HepG2 (cell line): ENCODE measurements around the gene RBBP6. TPM values are rescaled to one million over a fixed set of nuclear protein-coding genes. Genes with fewer than 3 reads are reported as not detected.

ENCODE experiments used
- CREM ChIP-seq, 2 experiments: sonication (generic) in 1 of 2; formaldehyde crosslinking in 1 of 2; IDR thresholded peaks; 2 replicates each; pipeline versions ENCODE4 v1.4.0 to v1.6.1; 2016 to 2020; ENCODE audit warnings: antibody characterized with exemption in 1 of 2, mild to moderate bottlenecking in 1 of 2, missing genetic modification reagents in 1 of 2
- FOSL1 ChIP-seq: sonication (generic); formaldehyde crosslinking; IDR thresholded peaks from 2 replicates; pipeline ENCODE4 v1.9.0; 2021; ENCODE audit warnings: missing genetic modification reagents, borderline replicate concordance
- IRF2 ChIP-seq: IDR thresholded peaks from 2 replicates; pipeline ENCODE4 v1.6.1; 2018; ENCODE audit warnings: missing genetic modification reagents, missing compliant biosample characterization
- JUN ChIP-seq: sonication (generic); formaldehyde crosslinking; IDR thresholded peaks from 2 replicates; pipeline ENCODE4 v1.4.0; 2020; ENCODE audit warnings: mild to moderate bottlenecking, missing genetic modification reagents
- KLF16 ChIP-seq, 2 experiments: sonication (generic) in 1 of 2; formaldehyde crosslinking in 1 of 2; IDR thresholded peaks; 2 replicates each; pipeline versions ENCODE4 v1.6.1 to v1.8.0; 2016 to 2023; ENCODE audit warnings: missing genetic modification reagents in 2 of 2, missing compliant biosample characterization in 1 of 2
- NCOA1 ChIP-seq: sonication (generic); formaldehyde crosslinking; IDR thresholded peaks from 2 replicates; pipeline ENCODE4 v1.9.0; 2021; ENCODE audit warnings: missing genetic modification reagents
- NFATC3 ChIP-seq: sonication (generic); formaldehyde crosslinking; IDR thresholded peaks from 2 replicates; pipeline ENCODE4 v1.5.1; 2020; ENCODE audit warnings: mild to moderate bottlenecking, missing genetic modification reagents
- PATZ1 ChIP-seq: sonication (generic); formaldehyde crosslinking; IDR thresholded peaks from 2 replicates; pipeline ENCODE4 v1.4.0; 2020; ENCODE audit warnings: missing genetic modification reagents
- RFX1 ChIP-seq: fragments of 450-650 bp; IDR thresholded peaks from 2 replicates; pipeline ENCODE4 v1.6.1; 2017
- RFX5 ChIP-seq: IDR thresholded peaks from 2 replicates; pipeline ENCODE4 v1.6.1; 2011; ENCODE audit warnings: low read depth, low read length, improper control_type of control experiment
- RFXANK ChIP-seq: IDR thresholded peaks from 2 replicates; pipeline ENCODE4 v1.6.1; 2016
- SNAPC2 ChIP-seq: sonication (generic); formaldehyde crosslinking; IDR thresholded peaks from 2 replicates; pipeline ENCODE4 v1.8.1; 2022; ENCODE audit warnings: mild to moderate bottlenecking, missing genetic modification reagents
- TRAFD1 ChIP-seq: sonication (generic); formaldehyde crosslinking; IDR thresholded peaks from 2 replicates; pipeline ENCODE4 v1.5.1; 2020; ENCODE audit warnings: missing genetic modification reagents, mild to moderate bottlenecking, borderline replicate concordance
- ZNF234 ChIP-seq: sonication (generic); formaldehyde crosslinking; conservative IDR thresholded peaks from 2 replicates; pipeline ENCODE4 v1.5.1; 2020; ENCODE audit warnings: mild to moderate bottlenecking, missing genetic modification reagents
- ZNF749 ChIP-seq: sonication (generic); formaldehyde crosslinking; IDR thresholded peaks from 2 replicates; pipeline ENCODE4 v1.8.0; 2022; ENCODE audit warnings: mild to moderate bottlenecking, missing genetic modification reagents, moderate library complexity, borderline replicate concordance
- ZSCAN29 ChIP-seq: sonication (generic); formaldehyde crosslinking; conservative IDR thresholded peaks from 2 replicates; pipeline ENCODE4 v1.4.0; 2020; ENCODE audit warnings: mild to moderate bottlenecking, missing genetic modification reagents
- polyA plus RNA-seq, 8 experiments: library from polyadenylated mRNA; depleted of rRNA in 3 of 8; stranded (reverse) in 7 of 8; unstranded in 1 of 8; fragments of >200 nt; fragmentation: Illumina TruSeq in 4 of 8; extraction: Trizol in 4 of 8; gene quantifications; 2 replicates each; pipeline versions ENCODE4 v1.2.1 to v1.2.3, GENCODE V29; 2011 to 2016; ENCODE audit warnings: low read depth in 4 of 8, missing spikeins in 1 of 8, mixed read lengths in 1 of 8; ENCODE audit not compliant: insufficient read depth in 1 of 8
- total RNA-seq, 5 experiments: library from RNA; depleted of rRNA; stranded (reverse); fragments of >200 nt; fragmentation: Illumina TruSeq; extraction: Trizol; gene quantifications; 2 replicates each; pipeline ENCODE4 v1.2.3, GENCODE V29; 2016; ENCODE audit warnings: low read depth in 1 of 5
- TF ChIP-seq, protein P1 (sequence below): sonication (generic); formaldehyde crosslinking; IDR thresholded peaks from 2 replicates; pipeline ENCODE4 v1.5.1; 2020; ENCODE audit warnings: mild to moderate bottlenecking, missing genetic modification reagents, moderate library complexity
- TF ChIP-seq, protein P2 (sequence below): sonication (generic); formaldehyde crosslinking; IDR thresholded peaks from 2 replicates; pipeline ENCODE4 v1.8.1; 2023; ENCODE audit warnings: missing genetic modification reagents, mild to moderate bottlenecking, borderline replicate concordance
- TF ChIP-seq, protein P3 (sequence below): sonication (generic); formaldehyde crosslinking; IDR thresholded peaks from 2 replicates; pipeline ENCODE4 v1.5.0; 2020; ENCODE audit warnings: mild to moderate bottlenecking, missing genetic modification reagents, moderate library complexity

Gene RBBP6
- total and polyA plus RNA-seq, 2 of the 13 experiments (the other 11 are each of a cell fraction or from before 2014, with no cell fraction given) = 37.1 to 70.9 TPM

DNA sequence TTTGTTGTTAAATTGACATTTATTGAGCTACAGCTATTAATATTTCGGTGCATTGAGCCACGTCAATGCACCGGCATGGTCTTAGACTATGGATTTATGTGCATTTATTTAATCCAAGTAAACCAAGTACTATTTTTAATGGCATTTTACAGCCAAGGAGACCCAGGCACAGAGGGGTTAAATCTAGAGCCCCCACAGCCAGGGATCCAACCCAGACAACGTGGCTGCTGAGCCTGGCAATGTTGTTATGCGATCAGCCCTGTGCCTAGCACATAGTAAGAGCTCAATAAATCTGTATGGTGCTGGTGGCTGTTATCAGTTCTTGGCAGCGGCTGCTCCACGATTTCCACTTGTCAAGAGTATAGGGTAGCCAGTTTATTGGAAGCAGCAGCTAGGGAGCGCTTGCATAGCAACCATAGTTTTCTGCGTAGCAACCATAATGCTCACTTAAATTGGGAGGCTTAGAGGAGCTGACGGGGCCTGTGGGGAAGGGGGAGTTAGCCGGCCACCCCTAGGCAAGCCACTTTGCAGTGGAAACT lies 541 bp upstream of the RBBP6 start (continued):
- TF ChIP-seq PATZ1 (CRISPR knock-in tag) (no peak), NCOA1 (CRISPR knock-in tag) (peak; percentile 90; the same call in 1 of the 2 replicates), TRAFD1 (CRISPR knock-in tag) (0 out of 2 replicates have a peak, but pooled peaks have one; percentile 73), RFX1 (peak; percentile 93), IRF2 (CRISPR knock-in tag) (no peak), KLF16 (CRISPR knock-in tag; IDR thresholded peaks at IDR 0.05) (no peak), CREM (IDR thresholded peaks at IDR 0.05) (no peak), CREM (CRISPR knock-in tag; IDR thresholded peaks at IDR 0.05) (no peak), RFX5 (peak; percentile 78; the same call in 1 of the 2 replicates), ZNF234 (CRISPR knock-in tag) (no peak), RFXANK (no peak), SNAPC2 (CRISPR knock-in tag) (no peak), NFATC3 (CRISPR knock-in tag) (no peak), ZSCAN29 (no peak), JUN (CRISPR knock-in tag) (no peak), ZNF749 (no peak), FOSL1 (CRISPR knock-in tag) (no peak)
- TF ChIP-seq, protein P1, sequence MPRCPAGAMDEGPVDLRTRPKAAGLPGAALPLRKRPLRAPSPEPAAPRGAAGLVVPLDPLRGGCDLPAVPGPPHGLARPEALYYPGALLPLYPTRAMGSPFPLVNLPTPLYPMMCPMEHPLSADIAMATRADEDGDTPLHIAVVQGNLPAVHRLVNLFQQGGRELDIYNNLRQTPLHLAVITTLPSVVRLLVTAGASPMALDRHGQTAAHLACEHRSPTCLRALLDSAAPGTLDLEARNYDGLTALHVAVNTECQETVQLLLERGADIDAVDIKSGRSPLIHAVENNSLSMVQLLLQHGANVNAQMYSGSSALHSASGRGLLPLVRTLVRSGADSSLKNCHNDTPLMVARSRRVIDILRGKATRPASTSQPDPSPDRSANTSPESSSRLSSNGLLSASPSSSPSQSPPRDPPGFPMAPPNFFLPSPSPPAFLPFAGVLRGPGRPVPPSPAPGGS (CRISPR knock-in tag) = no peak
- TF ChIP-seq, protein P2, sequence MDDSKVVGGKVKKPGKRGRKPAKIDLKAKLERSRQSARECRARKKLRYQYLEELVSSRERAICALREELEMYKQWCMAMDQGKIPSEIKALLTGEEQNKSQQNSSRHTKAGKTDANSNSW (CRISPR knock-in tag) = 0 out of 2 replicates have a peak, but pooled peaks have one; percentile 3
- TF ChIP-seq, protein P3, sequence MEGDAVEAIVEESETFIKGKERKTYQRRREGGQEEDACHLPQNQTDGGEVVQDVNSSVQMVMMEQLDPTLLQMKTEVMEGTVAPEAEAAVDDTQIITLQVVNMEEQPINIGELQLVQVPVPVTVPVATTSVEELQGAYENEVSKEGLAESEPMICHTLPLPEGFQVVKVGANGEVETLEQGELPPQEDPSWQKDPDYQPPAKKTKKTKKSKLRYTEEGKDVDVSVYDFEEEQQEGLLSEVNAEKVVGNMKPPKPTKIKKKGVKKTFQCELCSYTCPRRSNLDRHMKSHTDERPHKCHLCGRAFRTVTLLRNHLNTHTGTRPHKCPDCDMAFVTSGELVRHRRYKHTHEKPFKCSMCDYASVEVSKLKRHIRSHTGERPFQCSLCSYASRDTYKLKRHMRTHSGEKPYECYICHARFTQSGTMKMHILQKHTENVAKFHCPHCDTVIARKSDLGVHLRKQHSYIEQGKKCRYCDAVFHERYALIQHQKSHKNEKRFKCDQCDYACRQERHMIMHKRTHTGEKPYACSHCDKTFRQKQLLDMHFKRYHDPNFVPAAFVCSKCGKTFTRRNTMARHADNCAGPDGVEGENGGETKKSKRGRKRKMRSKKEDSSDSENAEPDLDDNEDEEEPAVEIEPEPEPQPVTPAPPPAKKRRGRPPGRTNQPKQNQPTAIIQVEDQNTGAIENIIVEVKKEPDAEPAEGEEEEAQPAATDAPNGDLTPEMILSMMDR = peak; percentile 12; the same call in 1 of the 2 replicates
